GM15510 (cell line): ENCODE results near the gene MMP11.

Experiments used
- POLR2A ChIP-seq: IDR thresholded peaks from 3 replicates; pipeline ENCODE4 v1.6.1; 2011; ENCODE audit warnings: borderline replicate concordance; ENCODE audit not compliant: insufficient read length; ENCODE audit errors: extremely low read depth

Gene MMP11

GRCh38 chr22:23772649-23773473 is at the start of gene MMP11:
MMP11 (plus strand) TSS chr22:23772849; CDS start chr22:23772871, 22 bp downstream.
- TF ChIP-seq POLR2A, result no peak

- no peak for TF ChIP-seq POLR2A
Observed at GRCh38 chr22:23737696-23738095, 35.0 kb upstream of the MMP11 start.

GRCh38 chr22:23742505-23743264 is 30.0 kb upstream of the MMP11 start:
- no peak for TF ChIP-seq POLR2A

DNA sequence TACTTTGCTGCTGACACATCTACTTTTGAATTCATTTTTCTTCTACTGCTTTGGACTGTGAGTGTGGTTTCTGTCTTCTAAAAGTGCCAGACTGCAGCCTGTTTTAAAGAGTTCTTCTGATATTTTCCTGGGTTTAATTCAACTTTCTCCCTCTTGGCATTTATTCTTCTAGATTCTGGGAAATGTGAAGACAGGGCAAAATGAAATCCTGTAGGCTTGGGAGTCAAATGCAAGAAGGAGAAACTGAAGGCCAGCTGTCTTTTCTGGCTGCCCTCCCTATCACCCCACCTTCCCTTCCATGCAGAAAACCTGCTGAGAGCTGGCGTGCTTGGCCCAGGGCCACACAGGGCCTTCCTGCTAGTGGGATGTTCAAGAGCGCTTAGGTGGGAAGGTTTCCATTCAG is 29.3 kb upstream of the MMP11 start:
- no peak for TF ChIP-seq POLR2A

GRCh38 chr22:23744001-23744400 is 28.6 kb upstream of the MMP11 start:
- TF ChIP-seq POLR2A, result no peak

DNA sequence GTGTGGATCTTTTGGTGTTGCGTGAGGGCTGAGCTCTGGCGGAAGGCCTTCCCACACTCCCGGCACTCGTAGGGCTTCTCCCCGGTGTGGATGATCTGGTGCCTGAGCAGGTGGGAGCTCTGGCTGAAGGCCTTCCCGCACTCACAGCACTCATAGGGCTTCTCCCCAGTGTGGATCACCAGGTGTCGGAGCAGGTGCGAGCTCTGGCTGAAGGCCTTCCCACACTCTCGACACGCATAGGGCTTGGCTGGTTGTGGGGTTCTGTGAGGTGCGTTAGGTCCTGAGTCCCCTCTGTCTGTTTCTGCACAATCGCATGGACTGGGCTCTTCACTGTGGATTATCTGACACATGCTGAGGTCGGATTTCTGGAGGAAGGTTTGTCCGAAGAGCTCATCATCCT is 28.2 kb upstream of the MMP11 start:
- no peak for TF ChIP-seq POLR2A

DNA sequence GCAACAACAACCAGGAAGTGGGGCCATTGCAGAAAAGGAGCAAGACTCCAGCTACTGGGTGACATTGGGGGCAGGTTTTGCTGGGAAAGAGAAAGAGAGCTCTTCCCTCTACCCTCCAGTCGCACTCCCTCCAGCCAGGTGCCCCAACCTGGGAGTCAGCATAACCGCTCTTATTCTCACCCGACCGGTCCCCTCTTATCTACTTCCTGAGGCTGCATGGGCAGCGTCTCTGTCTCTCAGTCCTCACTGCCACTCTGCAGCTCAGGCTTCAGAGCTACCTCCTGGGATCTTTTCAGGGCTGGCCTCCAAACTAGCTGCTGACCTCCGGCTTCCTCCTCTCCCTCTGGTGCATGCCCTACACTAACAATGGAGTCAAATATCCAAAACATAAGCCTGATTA is 26.9 kb upstream of the MMP11 start:
- no peak for TF ChIP-seq POLR2A

- TF ChIP-seq POLR2A, result no peak
Observed at GRCh38 chr22:23749841-23750301, 22.8 kb upstream of the MMP11 start.

DNA sequence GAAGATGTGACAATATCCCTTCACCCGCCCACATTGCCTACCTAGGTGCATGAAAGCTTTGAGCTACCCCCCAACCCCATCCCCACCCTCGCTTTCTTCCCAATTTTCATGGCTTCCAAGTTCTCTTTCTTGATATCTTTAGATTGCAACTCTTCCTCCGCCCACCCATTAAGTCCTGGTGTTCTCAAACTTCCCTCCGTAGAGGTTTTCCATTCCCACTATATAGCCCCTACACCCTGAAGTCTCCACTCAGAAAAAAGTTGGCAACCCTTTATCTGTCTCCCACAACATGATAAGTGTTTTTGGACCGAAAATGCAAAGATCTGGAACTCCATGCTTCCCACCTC is 22.3 kb upstream of the MMP11 start:
- TF ChIP-seq POLR2A, result no peak

DNA sequence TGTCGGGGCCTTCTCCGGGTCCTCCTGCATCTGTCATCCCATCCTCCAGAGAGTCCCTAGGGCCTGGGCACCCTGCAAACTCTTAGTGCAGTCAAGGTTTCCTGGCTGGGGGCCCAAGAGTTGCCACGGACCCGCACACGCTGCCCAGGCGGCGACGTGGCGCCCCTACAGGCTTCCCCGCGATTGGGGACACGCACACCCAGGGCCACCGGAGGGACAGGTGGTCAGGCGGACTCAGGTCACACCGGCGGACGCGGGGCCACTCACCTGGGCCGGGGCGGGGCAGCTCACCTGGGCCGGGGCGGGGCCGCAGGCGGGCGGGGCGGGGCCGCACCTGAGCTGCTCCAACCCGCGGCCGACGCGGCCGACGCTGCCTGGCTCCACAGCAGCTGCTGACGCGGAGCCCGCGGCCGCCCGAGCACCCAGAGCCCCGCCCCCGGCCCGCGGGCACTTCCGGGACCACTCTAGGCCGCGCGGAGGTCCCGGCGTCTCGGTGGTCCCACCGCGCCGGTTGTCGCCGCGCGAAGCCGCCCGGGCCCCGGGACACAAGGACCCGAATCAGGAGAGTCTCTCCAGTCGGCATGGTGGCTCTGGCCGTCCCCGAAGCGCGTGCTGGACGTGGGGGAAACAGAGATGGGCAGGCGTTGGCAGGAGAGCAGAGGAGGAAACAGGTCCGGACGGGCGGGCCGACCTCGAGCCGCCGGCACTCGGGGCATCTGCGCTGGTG is 21.8 kb upstream of the MMP11 start, which contains the start of gene ZNF70:
ZNF70 (minus strand) TSS at position 399 of the 727 bp plus-strand sequence. CDS start 5,972 bp downstream, outside the sequence.
- TF ChIP-seq POLR2A, result peak; percentile 78

DNA sequence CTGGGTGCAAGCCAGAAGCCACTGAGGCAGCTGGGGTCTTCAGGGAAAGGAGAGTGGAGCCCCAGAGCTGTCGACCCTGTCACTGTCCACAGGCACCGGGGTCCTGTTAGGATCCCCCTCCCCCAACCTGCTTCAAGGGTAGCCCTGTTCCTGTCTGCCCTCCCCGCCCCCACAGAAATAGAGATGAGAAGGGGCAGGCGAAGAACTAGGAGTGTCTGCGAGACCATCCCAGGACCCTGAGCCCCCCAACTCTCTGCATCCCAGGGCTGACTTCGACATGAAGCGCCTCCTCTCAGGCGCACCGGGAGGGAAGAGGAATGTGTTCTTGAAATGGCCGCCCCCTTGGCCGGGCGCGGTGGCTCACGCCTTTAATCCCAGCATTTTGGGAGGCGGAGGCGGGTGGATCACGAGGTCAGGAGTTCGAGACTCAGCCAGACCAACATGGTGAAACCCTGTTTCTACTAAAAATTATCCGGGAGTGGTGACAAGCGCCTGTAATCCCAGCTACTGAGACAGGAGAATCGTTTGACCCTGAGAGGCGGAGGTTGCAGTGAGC is 21.1 kb upstream of the MMP11 start:
- TF ChIP-seq POLR2A, result no peak

DNA sequence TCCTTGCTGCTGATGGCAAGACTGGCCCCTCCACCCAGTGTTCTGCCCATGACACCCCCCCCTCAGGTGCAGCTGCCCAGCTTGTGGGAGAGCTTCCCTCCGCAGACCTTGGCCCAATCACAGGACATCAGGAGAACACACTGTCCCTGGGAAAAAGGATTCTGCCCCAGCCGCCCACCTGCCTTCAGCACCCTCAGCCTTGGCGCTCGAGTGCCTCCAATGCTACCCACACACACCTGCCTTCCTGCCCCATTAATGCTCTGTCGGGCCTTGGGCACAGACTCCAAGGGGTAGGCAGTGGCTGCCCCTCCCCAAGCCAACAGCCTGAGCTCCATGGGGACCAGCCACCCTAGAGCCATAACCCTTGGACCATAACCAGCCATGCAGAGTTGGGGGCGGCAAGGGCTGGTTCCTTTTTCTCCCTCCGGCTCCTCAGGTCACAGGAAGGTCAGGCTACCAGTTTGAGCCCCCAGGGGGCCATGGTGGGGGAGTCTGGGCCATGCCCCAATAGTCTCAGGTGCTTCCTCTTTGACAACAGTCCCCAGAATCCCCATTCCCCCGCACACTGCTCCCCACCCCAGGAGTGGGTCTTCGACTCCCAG is 20.5 kb upstream of the MMP11 start:
- TF ChIP-seq POLR2A, result peak; percentile 17

GRCh38 chr22:23752750-23753149 is 19.9 kb upstream of the MMP11 start:
- TF ChIP-seq POLR2A, result peak; percentile 15

DNA sequence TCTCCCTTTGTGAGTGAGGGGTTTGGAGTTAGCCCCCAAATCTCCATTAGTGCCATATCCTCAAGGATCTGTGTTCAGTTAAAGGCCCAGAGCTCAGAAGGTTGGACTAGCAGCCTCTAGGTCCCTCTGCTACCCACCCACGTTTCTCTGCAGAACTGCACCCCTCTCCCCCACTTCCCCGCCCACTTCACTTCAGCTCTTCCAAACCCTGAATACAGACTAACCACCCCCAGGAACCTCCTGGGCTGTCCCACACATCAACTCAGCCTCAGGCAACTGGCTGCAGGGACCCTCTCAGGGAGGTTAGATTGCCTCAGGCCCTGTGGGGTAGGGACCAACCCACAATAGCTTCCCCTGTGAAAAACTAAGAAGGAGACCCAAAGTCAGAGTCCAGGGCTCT is 19.3 kb upstream of the MMP11 start:
- no peak for TF ChIP-seq POLR2A
